ENCODE results near the gene KLRC1.

- TF ChIP-seq, protein P1, sequence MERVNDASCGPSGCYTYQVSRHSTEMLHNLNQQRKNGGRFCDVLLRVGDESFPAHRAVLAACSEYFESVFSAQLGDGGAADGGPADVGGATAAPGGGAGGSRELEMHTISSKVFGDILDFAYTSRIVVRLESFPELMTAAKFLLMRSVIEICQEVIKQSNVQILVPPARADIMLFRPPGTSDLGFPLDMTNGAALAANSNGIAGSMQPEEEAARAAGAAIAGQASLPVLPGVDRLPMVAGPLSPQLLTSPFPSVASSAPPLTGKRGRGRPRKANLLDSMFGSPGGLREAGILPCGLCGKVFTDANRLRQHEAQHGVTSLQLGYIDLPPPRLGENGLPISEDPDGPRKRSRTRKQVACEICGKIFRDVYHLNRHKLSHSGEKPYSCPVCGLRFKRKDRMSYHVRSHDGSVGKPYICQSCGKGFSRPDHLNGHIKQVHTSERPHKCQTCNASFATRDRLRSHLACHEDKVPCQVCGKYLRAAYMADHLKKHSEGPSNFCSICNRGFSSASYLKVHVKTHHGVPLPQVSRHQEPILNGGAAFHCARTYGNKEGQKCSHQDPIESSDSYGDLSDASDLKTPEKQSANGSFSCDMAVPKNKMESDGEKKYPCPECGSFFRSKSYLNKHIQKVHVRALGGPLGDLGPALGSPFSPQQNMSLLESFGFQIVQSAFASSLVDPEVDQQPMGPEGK (CRISPR knock-in tag; IDR thresholded peaks at IDR 0.05; ENCODE audit: borderline replicate concordance), result no peak
- TF ChIP-seq CSDC2 (CRISPR knock-in tag; IDR thresholded peaks at IDR 0.05), result no peak
Measured at GRCh38 chr12:10491766-10492165, 38.6 kb upstream of the KLRC1 start.
